ENCODE measurements around the gene ATP5ME.

ATP5ME gene

DNA sequence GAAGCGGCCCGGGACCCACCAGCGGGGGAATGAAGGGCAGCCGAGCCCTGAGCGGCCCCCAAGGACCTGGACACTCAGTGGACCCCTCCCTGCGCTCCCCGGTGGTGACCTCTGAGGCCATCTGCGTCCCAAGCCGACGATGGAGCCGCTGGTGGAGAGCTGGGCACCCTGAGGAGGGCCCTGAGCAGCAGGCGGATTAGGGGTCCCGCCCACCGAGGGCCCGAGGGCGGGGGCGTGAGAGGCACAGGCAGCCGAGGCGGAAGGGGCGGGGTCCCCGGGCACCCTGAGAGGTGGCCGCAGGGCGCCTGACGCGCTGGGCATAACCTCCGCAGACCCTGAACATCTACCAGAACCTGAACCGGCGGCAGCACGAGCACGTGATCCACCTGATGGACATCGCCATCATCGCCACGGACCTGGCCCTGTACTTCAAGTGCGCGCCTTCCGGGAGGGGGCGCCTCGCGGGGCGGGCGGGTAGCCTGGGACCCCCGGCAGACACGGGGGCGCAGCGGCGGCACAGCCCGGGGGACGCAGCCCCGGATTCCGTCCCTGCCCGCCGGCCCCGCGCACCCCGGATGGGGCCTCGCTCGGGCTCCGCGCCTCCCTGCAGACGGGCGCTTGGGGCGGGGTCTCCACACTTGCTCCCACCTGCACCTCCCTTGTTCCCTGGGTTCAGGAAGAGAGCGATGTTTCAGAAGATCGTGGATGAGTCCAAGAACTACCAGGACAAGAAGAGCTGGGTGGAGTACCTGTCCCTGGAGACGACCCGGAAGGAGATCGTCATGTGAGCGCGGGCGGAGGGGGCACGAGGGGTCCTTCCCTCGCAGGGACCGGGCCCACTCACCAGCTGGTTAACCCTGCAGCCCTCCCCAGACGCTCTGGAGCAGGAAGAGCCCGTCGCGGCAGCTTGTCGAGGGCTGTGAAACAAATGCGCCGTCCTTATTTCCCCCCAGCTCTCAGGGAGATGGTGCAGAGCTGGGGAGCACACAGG lies 10.3 kb downstream of the ATP5ME start:
- TF ChIP-seq, protein P1, sequence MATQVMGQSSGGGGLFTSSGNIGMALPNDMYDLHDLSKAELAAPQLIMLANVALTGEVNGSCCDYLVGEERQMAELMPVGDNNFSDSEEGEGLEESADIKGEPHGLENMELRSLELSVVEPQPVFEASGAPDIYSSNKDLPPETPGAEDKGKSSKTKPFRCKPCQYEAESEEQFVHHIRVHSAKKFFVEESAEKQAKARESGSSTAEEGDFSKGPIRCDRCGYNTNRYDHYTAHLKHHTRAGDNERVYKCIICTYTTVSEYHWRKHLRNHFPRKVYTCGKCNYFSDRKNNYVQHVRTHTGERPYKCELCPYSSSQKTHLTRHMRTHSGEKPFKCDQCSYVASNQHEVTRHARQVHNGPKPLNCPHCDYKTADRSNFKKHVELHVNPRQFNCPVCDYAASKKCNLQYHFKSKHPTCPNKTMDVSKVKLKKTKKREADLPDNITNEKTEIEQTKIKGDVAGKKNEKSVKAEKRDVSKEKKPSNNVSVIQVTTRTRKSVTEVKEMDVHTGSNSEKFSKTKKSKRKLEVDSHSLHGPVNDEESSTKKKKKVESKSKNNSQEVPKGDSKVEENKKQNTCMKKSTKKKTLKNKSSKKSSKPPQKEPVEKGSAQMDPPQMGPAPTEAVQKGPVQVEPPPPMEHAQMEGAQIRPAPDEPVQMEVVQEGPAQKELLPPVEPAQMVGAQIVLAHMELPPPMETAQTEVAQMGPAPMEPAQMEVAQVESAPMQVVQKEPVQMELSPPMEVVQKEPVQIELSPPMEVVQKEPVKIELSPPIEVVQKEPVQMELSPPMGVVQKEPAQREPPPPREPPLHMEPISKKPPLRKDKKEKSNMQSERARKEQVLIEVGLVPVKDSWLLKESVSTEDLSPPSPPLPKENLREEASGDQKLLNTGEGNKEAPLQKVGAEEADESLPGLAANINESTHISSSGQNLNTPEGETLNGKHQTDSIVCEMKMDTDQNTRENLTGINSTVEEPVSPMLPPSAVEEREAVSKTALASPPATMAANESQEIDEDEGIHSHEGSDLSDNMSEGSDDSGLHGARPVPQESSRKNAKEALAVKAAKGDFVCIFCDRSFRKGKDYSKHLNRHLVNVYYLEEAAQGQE (IDR thresholded peaks at IDR 0.05; ENCODE audit: insufficient read depth in 1 of 2, low read depth in 2 of 2, low read length in 2 of 2): no peak
- no peak for TF ChIP-seq TAF1 (IDR thresholded peaks at IDR 0.05; ENCODE audit: borderline replicate concordance, insufficient read depth, low read length)
- TF ChIP-seq FOXP2 (optimal IDR thresholded peaks at IDR 0.05; ENCODE audit: borderline replicate concordance, extremely low read depth, extremely low read length, insufficient read depth): no peak
- no peak for TF ChIP-seq POLR2AphosphoS5 (IDR thresholded peaks at IDR 0.05; ENCODE audit: low read depth, low read length)
- TF ChIP-seq SIN3A (IDR thresholded peaks at IDR 0.05; ENCODE audit: borderline replicate concordance, insufficient read depth, low read length): no peak

- TF ChIP-seq, protein P1 (IDR thresholded peaks at IDR 0.05; ENCODE audit: insufficient read depth in 1 of 2, low read depth in 2 of 2, low read length in 2 of 2): no peak
- TF ChIP-seq SIN3A (IDR thresholded peaks at IDR 0.05; ENCODE audit: borderline replicate concordance, insufficient read depth, low read length): no peak
- no peak for TF ChIP-seq TAF1 (IDR thresholded peaks at IDR 0.05; ENCODE audit: borderline replicate concordance, insufficient read depth, low read length)
- TF ChIP-seq FOXP2 (optimal IDR thresholded peaks at IDR 0.05; ENCODE audit: borderline replicate concordance, extremely low read depth, extremely low read length, insufficient read depth): no peak
- TF ChIP-seq POLR2AphosphoS5 (IDR thresholded peaks at IDR 0.05; ENCODE audit: low read depth, low read length): no peak
Observed at GRCh38 chr4:663046-663437, 11.0 kb downstream of the ATP5ME start.

DNA sequence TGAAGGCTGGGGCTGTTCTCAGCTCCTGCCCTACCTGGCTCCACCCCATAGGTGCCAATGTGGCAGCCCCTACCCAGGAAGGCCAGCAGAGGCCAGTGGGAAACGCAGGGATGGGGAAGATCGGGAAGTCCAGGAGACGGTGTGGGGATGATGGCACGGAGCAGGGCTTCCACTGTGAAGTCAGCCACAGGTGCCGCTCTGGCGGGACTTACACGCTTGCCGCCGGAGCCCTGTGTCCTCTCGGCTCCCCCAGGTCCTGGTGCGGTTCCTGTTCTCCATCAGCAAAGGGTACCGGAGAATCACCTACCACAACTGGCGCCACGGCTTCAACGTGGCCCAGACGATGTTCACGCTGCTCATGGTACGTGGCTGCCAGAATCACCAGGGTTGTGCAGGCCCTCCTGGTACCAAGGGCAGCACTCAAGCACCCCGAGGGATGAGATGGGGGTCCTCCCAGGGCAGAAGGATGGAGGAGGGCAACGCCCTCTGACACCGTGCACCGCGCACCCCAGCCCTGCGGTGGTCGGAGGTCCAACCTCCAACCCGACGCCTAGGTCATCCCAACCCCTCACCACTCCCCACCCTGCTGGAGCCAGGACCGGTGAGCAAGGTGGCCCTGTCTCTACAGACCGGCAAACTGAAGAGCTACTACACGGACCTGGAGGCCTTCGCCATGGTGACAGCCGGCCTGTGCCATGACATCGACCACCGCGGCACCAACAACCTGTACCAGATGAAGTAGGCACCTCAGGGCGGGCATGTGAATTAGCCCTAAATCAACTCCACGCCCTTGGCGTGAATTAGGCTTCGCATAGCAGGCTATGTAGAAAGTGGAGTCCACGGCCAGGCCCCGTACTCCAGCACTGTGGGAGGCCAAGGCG lies 12.0 kb downstream of the ATP5ME start:
- no peak for TF ChIP-seq POLR2AphosphoS5 (IDR thresholded peaks at IDR 0.05; ENCODE audit: low read depth, low read length)
- no peak for TF ChIP-seq SIN3A (IDR thresholded peaks at IDR 0.05; ENCODE audit: borderline replicate concordance, insufficient read depth, low read length)
- TF ChIP-seq FOXP2 (optimal IDR thresholded peaks at IDR 0.05; ENCODE audit: borderline replicate concordance, extremely low read depth, extremely low read length, insufficient read depth): no peak
- TF ChIP-seq, protein P1 (IDR thresholded peaks at IDR 0.05; ENCODE audit: insufficient read depth in 1 of 2, low read depth in 2 of 2, low read length in 2 of 2): no peak
- TF ChIP-seq TAF1 (IDR thresholded peaks at IDR 0.05; ENCODE audit: borderline replicate concordance, insufficient read depth, low read length): no peak

- TF ChIP-seq POLR2AphosphoS5 (IDR thresholded peaks at IDR 0.05; ENCODE audit: low read depth, low read length) (no peak), TAF1 (IDR thresholded peaks at IDR 0.05; ENCODE audit: borderline replicate concordance, insufficient read depth, low read length) (no peak), FOXP2 (optimal IDR thresholded peaks at IDR 0.05; ENCODE audit: borderline replicate concordance, extremely low read depth, extremely low read length, insufficient read depth) (no peak), SIN3A (IDR thresholded peaks at IDR 0.05; ENCODE audit: borderline replicate concordance, insufficient read depth, low read length) (no peak)
- TF ChIP-seq, protein P1 (IDR thresholded peaks at IDR 0.05; ENCODE audit: insufficient read depth in 1 of 2, low read depth in 2 of 2, low read length in 2 of 2): no peak
Observed at GRCh38 chr4:661231-661630, 12.8 kb downstream of the ATP5ME start.

Data from PFSK-1 (cell line).